ENCODE measurements around the gene CA14.
"Not testable (repeated sequence)": the region's sequence is repeated elsewhere in the genome, so short reads cannot be mapped to it uniquely, and the experiment has no call there.

The CA14 gene

DNA sequence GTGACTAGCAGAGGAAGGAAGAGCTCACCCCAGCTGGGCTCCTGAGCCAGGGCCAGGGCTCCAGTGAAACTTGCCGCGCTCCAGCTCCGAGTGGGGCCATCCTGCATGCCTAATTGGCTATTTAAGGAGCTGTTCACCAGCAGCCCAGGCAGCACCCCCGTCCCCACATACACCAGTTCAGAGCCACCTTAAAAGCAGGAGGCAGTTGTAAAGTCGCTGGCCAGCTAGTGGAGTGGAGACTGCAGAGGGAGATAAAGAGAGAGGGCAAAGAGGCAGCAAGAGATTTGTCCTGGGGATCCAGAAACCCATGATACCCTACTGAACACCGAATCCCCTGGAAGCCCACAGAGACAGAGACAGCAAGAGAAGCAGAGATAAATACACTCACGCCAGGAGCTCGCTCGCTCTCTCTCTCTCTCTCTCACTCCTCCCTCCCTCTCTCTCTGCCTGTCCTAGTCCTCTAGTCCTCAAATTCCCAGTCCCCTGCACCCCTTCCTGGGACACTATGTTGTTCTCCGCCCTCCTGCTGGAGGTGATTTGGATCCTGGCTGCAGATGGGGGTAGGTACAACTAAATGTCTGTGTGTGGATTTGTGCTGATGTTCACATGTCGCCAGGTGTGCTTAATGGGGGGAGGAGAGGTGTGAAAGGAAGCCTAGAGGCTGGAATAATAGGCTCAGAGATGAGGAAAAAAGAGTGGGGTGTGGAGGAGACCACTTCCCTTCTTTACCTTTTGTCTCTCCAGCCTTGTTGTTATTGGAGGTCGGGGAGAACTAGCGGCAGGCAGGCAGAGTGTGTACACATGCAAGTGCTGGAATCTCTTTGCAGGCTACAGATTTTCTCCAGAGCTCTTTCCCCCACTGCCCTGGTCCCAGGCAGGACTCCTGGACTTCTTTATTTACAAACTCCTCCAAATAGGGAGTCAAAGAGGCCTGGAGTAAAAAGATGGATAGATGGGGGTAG, at the start of gene CA14:
Gene CA14 (plus strand): TSS at position 151 of the 962 bp plus-strand sequence. CDS start 355 bp downstream, at position 506.
- TF ChIP-seq, protein P1, sequence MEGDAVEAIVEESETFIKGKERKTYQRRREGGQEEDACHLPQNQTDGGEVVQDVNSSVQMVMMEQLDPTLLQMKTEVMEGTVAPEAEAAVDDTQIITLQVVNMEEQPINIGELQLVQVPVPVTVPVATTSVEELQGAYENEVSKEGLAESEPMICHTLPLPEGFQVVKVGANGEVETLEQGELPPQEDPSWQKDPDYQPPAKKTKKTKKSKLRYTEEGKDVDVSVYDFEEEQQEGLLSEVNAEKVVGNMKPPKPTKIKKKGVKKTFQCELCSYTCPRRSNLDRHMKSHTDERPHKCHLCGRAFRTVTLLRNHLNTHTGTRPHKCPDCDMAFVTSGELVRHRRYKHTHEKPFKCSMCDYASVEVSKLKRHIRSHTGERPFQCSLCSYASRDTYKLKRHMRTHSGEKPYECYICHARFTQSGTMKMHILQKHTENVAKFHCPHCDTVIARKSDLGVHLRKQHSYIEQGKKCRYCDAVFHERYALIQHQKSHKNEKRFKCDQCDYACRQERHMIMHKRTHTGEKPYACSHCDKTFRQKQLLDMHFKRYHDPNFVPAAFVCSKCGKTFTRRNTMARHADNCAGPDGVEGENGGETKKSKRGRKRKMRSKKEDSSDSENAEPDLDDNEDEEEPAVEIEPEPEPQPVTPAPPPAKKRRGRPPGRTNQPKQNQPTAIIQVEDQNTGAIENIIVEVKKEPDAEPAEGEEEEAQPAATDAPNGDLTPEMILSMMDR (IDR thresholded peaks at IDR 0.05; ENCODE audit: insufficient read depth, low read length, poor library complexity, severe bottlenecking), result no peak
- H3K36me3 ChIP-seq (ENCODE audit: control insufficient read depth, insufficient read depth, low read length), result no peaks in the 10 kb centered on the region
- DNase-seq (ENCODE audit: extremely low read depth, insufficient read length), result no peak
- no peak within 1 kb of the TSS for H3K4me3 ChIP-seq (replicated peaks; ENCODE audit: low read depth, low read length)
- no peaks in the 10 kb centered on the region for H3K27me3 ChIP-seq (replicated peaks; ENCODE audit: control insufficient read depth, insufficient read depth, low read length)

DNA sequence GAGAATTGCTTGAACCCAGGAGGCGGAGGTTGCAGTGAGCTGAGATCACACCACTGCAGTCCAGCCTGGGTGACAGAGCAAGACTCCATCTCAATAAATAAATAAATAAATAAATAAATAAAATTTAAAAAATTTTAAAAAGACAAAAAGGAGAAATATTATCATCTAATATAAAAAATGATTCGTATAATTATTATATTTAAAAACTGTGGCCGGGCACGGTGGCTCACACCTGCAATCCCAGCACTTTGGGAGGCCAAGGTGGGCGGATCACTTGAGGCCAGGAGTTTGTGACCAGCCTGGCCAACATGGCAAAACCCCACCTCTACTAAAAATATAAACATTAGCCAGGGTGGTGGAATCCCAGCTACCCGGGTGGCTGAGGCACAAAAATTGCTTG, 49.1 kb upstream of the CA14 start:
- DNase-seq (ENCODE audit: extremely low read depth, insufficient read length); H3K36me3 ChIP-seq (ENCODE audit: control insufficient read depth, insufficient read depth, low read length); H3K27me3 ChIP-seq (replicated peaks; ENCODE audit: control insufficient read depth, insufficient read depth, low read length); H3K4me3 ChIP-seq (replicated peaks; ENCODE audit: low read depth, low read length): not testable (repeated sequence)

DNA sequence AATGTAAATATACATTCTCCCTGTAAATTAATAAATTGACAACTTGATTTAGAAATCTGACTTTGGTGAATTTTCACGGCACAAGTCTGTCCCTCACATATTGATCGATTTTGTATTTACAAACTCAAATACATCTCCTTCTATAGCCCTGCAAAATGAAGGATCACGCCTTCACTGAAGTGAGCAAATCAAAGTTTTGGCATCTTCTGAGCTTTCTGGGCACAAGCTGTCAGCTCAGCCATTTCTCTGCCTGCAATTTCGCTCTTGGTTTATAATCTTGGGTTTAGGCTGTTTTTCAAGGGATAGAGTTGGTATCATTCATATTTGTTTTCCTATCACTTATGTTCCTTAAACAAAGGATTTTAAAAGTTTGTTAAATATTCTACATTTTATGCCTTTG, 47.5 kb upstream of the CA14 start:
- H3K36me3 ChIP-seq (ENCODE audit: control insufficient read depth, insufficient read depth, low read length), result no peaks in the 10 kb centered on the region
- no peak overlapping the region for H3K4me3 ChIP-seq (replicated peaks; ENCODE audit: low read depth, low read length)
- no peaks in the 10 kb centered on the region for H3K27me3 ChIP-seq (replicated peaks; ENCODE audit: control insufficient read depth, insufficient read depth, low read length)
- DNase-seq (ENCODE audit: extremely low read depth, insufficient read length), result no peak
- TF ChIP-seq, protein P1 (IDR thresholded peaks at IDR 0.05; ENCODE audit: insufficient read depth, low read length, poor library complexity, severe bottlenecking), result no peak

DNA sequence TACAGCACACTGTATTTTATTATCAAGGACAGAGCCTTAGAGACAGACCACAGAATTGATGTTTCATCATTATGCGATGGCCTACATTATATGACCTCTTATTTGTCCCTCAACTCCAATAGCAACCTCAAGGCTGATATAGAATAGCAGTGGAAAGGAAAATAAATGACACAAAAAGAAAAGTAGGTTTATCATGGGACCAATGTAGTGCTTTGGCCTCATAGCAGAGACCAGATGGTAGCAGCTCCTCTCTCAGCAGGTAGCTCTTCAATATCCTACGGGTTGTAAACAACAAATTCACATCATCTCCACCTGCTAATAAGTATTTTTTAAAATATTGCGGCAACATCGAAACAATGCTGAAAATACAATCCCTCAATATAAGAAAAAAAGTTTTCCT, 46.9 kb upstream of the CA14 start:
- TF ChIP-seq, protein P1 (IDR thresholded peaks at IDR 0.05; ENCODE audit: insufficient read depth, low read length, poor library complexity, severe bottlenecking), result no peak
- Histone ChIP-seq H3K36me3 (ENCODE audit: control insufficient read depth, insufficient read depth, low read length) (no peaks in the 10 kb centered on the region), H3K4me3 (replicated peaks; ENCODE audit: low read depth, low read length) (no peak overlapping the region), H3K27me3 (replicated peaks; ENCODE audit: control insufficient read depth, insufficient read depth, low read length) (no peaks in the 10 kb centered on the region)
- DNase-seq (ENCODE audit: extremely low read depth, insufficient read length), result no peak

DNA sequence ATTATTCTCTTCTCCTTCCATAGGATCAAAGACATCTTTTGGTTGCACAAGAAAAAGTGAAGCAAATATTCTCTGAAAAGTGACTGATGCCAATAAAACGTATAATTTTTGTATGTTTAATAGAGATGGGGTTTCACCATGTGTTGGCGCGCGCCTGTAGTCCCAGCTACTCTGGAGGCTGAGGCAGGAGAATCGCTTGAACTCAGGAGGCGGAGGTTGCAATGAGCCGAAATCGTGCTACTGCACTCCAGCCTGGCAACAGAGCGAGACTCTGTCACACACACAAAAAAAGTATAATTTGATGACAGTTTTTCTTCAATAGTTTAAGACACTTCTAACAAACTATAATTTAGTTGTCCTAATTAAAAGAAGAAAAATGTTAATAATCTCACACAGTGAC, 45.5 kb upstream of the CA14 start:
- DNase-seq (ENCODE audit: extremely low read depth, insufficient read length), result no peak
- no peaks in the 10 kb centered on the region for H3K36me3 ChIP-seq (ENCODE audit: control insufficient read depth, insufficient read depth, low read length)
- TF ChIP-seq, protein P1 (IDR thresholded peaks at IDR 0.05; ENCODE audit: insufficient read depth, low read length, poor library complexity, severe bottlenecking), result no peak

More for the DNA sequence above, 45.5 kb upstream of the CA14 start:
- H3K4me3 ChIP-seq (replicated peaks; ENCODE audit: low read depth, low read length), result no peak overlapping the region
- no peaks in the 10 kb centered on the region for H3K27me3 ChIP-seq (replicated peaks; ENCODE audit: control insufficient read depth, insufficient read depth, low read length)
